ENCODE data around the gene APBB1IP. TPM values are rescaled to one million over a fixed set of nuclear protein-coding genes. Genes with fewer than 3 reads are reported as not detected.

APBB1IP gene
- total RNA-seq, 4 donors from 2014 or later, result 1.2 to 2.4 (median 1.9) TPM; not detected in 1

- no peak for TF ChIP-seq POLR2A (IDR thresholded peaks at IDR 0.05)
- TF ChIP-seq, protein P1, sequence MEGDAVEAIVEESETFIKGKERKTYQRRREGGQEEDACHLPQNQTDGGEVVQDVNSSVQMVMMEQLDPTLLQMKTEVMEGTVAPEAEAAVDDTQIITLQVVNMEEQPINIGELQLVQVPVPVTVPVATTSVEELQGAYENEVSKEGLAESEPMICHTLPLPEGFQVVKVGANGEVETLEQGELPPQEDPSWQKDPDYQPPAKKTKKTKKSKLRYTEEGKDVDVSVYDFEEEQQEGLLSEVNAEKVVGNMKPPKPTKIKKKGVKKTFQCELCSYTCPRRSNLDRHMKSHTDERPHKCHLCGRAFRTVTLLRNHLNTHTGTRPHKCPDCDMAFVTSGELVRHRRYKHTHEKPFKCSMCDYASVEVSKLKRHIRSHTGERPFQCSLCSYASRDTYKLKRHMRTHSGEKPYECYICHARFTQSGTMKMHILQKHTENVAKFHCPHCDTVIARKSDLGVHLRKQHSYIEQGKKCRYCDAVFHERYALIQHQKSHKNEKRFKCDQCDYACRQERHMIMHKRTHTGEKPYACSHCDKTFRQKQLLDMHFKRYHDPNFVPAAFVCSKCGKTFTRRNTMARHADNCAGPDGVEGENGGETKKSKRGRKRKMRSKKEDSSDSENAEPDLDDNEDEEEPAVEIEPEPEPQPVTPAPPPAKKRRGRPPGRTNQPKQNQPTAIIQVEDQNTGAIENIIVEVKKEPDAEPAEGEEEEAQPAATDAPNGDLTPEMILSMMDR (IDR thresholded peaks at IDR 0.05), result no peak
- no peaks in the 10 kb centered on the region for H3K4me1 ChIP-seq
- no peak for DNase-seq
- no peaks in the 10 kb centered on the region for H3K36me3 ChIP-seq
- intact Hi-C loops (cut with DNase I; ENCODE audit: low total_unique reads), result no loop called here
- no peak overlapping the region for H3K4me3 ChIP-seq
- no peaks in the 10 kb centered on the region for H3K9me3 ChIP-seq
- no peaks in the 10 kb centered on the region for H3K27me3 ChIP-seq
- no peak overlapping the region for H3K27ac ChIP-seq
Measured at GRCh38 chr10:26519803-26520202, 81.7 kb downstream of the APBB1IP start.

DNA sequence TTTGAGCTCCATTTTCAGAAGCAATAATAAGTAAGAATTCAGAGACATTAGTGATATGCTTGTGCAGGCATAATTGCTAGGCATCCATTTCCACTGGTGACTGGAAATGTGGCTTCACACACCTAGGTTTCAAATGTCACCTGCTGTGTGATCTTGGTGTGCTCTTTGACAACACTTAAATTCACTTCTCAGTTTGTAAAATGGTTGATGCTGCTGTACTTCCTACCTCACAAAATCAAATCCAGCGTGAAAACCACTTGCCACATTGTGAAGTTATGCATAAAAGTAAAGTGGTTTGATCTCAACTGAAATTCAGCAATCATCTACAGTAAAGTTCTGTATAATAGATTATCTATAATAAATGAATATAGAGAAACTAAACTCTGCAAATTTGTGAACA is 82.4 kb downstream of the APBB1IP start:
- H3K27me3 ChIP-seq, result no peaks in the 10 kb centered on the region
- intact Hi-C loops (cut with DNase I; ENCODE audit: low total_unique reads), result no loop called here
- TF ChIP-seq, protein P1 (IDR thresholded peaks at IDR 0.05), result no peak
- no peak for TF ChIP-seq POLR2A (IDR thresholded peaks at IDR 0.05)

DNA sequence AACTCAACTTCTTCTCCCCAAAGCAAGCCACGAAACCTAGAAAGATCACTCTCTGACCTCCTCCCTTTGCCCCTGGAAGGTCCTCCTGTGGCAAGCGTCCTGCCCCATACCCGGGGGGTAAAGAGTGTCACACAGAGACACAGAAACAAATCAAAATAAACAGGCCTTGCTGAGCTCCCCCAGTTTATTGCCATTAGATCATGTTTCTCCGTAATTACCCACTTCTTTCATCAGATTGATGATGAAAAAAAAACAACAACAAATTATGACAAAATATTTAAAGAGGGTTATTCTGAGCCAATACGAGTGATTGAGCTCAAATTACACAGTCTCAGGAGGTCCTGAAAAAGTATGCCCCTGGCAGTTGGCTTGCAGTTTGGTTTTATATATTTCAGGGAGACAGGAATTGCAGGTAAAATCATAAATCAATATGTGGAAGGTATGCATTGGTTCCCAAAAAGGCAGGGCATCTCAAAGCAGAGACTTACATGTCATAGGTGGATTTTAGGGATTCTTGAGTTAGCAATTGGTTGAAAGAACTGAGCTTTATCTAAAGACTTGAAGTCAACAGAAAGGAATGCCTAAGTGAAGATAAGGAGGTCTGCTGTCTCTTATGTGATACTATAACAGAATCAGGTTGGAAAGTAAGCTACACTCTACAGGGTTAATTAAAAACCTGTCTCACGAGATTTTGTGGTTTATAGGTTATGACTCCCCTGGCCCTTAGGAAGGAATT is 86.2 kb downstream of the APBB1IP start:
- no peaks in the 10 kb centered on the region for H3K9me3 ChIP-seq
- no peak overlapping the region for H3K4me3 ChIP-seq
- no peaks in the 10 kb centered on the region for H3K27me3 ChIP-seq
- intact Hi-C loops (cut with DNase I; ENCODE audit: low total_unique reads), result no loop called here
- no peak for TF ChIP-seq POLR2A (IDR thresholded peaks at IDR 0.05)
- TF ChIP-seq, protein P1 (IDR thresholded peaks at IDR 0.05), result no peak
- no peak for DNase-seq
- H3K4me1 ChIP-seq, result no peaks in the 10 kb centered on the region
- H3K27ac ChIP-seq, result no peak overlapping the region
- no peaks in the 10 kb centered on the region for H3K36me3 ChIP-seq

More for the DNA sequence above, 82.4 kb downstream of the APBB1IP start:
- no peak overlapping the region for H3K4me3 ChIP-seq
- H3K27ac ChIP-seq, result no peak overlapping the region
- DNase-seq, result no peak
- H3K36me3 ChIP-seq, result no peaks in the 10 kb centered on the region
- H3K9me3 ChIP-seq, result no peaks in the 10 kb centered on the region
- no peaks in the 10 kb centered on the region for H3K4me1 ChIP-seq

- H3K36me3 ChIP-seq, result no peaks in the 10 kb centered on the region
- no peaks in the 10 kb centered on the region for H3K4me1 ChIP-seq
- DNase-seq, result no peak
- intact Hi-C loops (cut with DNase I; ENCODE audit: low total_unique reads), result no loop called here
- H3K9me3 ChIP-seq, result no peaks in the 10 kb centered on the region
- H3K4me3 ChIP-seq, result no peak overlapping the region
- no peak for TF ChIP-seq POLR2A (IDR thresholded peaks at IDR 0.05)
- TF ChIP-seq, protein P1 (IDR thresholded peaks at IDR 0.05), result no peak
- H3K27ac ChIP-seq, result no peak overlapping the region
- H3K27me3 ChIP-seq, result no peaks in the 10 kb centered on the region
Measured at GRCh38 chr10:26525586-26525985, 87.4 kb downstream of the APBB1IP start.

DNA sequence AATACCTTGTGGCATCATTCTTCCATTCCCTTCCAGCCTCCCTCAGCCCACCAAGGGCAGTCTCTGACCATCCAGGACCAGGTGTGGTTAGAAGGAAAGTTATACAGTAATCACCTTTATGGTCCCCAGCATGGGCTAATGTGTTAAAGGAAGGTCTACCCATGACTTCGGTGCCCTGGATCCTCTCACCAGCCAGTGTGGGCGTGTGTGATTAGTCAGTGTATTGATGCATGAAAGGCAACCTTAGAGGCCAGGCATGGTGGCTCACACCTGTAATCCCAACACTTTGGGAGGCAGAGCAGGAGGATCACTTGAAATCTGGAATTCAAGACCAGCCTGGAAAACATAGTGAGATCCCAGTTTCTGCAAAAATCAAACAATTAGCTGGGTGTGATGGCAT is 88.9 kb downstream of the APBB1IP start:
- DNase-seq, result no peak
- H3K27me3 ChIP-seq, result no peaks in the 10 kb centered on the region
- intact Hi-C loops (cut with DNase I; ENCODE audit: low total_unique reads), result no loop called here
- TF ChIP-seq POLR2A (IDR thresholded peaks at IDR 0.05), result no peak
- TF ChIP-seq, protein P1 (IDR thresholded peaks at IDR 0.05), result no peak
- no peak overlapping the region for H3K27ac ChIP-seq
- no peaks in the 10 kb centered on the region for H3K36me3 ChIP-seq
- H3K4me1 ChIP-seq, result no peaks in the 10 kb centered on the region
- H3K4me3 ChIP-seq, result no peak overlapping the region
- H3K9me3 ChIP-seq, result no peaks in the 10 kb centered on the region

Measured in uterus (tissue), 4 donors.